Common myeloid progenitor, CD34-positive (primary cell): ENCODE results near the gene ETV6.

Source experiments
- CTCF ChIA-PET: fragments of 350-600 bp; sonication (Branson Sonifier 250); formaldehyde crosslinking; loops from one replicate; lab custom pipeline; 2021; ENCODE audit warnings: antibody characterized with exemption; lab: Charles Lee
- POLR2A ChIA-PET: fragments of 350-600 bp; sonication (Branson Sonifier 250); formaldehyde crosslinking; loops from one replicate; lab custom pipeline; 2021; ENCODE audit warnings: antibody characterized with exemption; lab: Charles Lee
- DNase-seq, 3 donors: peaks; one replicate each; pipeline versions ENCODE4 v3.0.0 to v3.0.0-alpha.2; 2013
- H3K27ac ChIP-seq, 2 experiments: 1 replicate in 1 of 2; 2 replicates in 1 of 2; pipeline ENCODE4 v1.7.0; 2013; ENCODE audit warnings: inconsistent platforms in 2 of 2, low read length in 2 of 2, mild to moderate bottlenecking in 2 of 2, low read depth in 1 of 2, moderate library complexity in 1 of 2; ENCODE audit not compliant: severe bottlenecking in 2 of 2, insufficient read depth in 1 of 2, poor library complexity in 1 of 2
- H3K27me3 ChIP-seq, 5 experiments: replicated peaks in 2 of 5; 1 replicate in 3 of 5; 2 replicates in 2 of 5; pipeline versions ENCODE4 v1.6.1 to v1.7.0; 2013; ENCODE audit warnings: low read length in 4 of 5, mild to moderate bottlenecking in 2 of 5, moderate library complexity in 2 of 5, inconsistent platforms in 1 of 5; ENCODE audit not compliant: insufficient read depth in 5 of 5, control insufficient read depth in 4 of 5
- H3K36me3 ChIP-seq, 4 experiments: 1 replicate in 2 of 4; 2 replicates in 2 of 4; pipeline versions ENCODE4 v1.6.1 to v1.7.0; 2013; ENCODE audit warnings: low read length in 3 of 4, control low read depth in 1 of 4, mild to moderate bottlenecking in 1 of 4; ENCODE audit not compliant: control insufficient read depth in 4 of 4, insufficient read depth in 4 of 4
- H3K4me1 ChIP-seq, 4 experiments: 1 replicate in 3 of 4; 2 replicates in 1 of 4; pipeline versions ENCODE4 v1.6.1 to v1.7.1; 2013; ENCODE audit warnings: low read length in 3 of 4, mild to moderate bottlenecking in 3 of 4, control low read depth in 1 of 4, inconsistent platforms in 1 of 4, moderate library complexity in 1 of 4; ENCODE audit not compliant: control insufficient read depth in 4 of 4, insufficient read depth in 4 of 4; ENCODE audit errors: control extremely low read depth in 1 of 4
- H3K4me3 ChIP-seq, 7 experiments: 1 replicate in 4 of 7; 2 replicates in 3 of 7; pipeline versions ENCODE4 v1.5.1 to v1.7.0; 2013; ENCODE audit warnings: mild to moderate bottlenecking in 7 of 7, low read length in 6 of 7, moderate library complexity in 6 of 7, inconsistent platforms in 2 of 7, low read depth in 2 of 7, control low read depth in 1 of 7; ENCODE audit not compliant: insufficient read depth in 4 of 7, control insufficient read depth in 1 of 7; ENCODE audit errors: extremely low read depth in 1 of 7
- H3K9me3 ChIP-seq, 5 experiments: 1 replicate in 4 of 5; 2 replicates in 1 of 5; pipeline versions ENCODE4 v1.6.1 to v1.7.1; 2013; ENCODE audit warnings: low read length in 4 of 5, mild to moderate bottlenecking in 2 of 5, inconsistent platforms in 1 of 5, low read depth in 1 of 5, moderate library complexity in 1 of 5; ENCODE audit not compliant: control insufficient read depth in 4 of 5, insufficient read depth in 2 of 5; ENCODE audit errors: control extremely low read depth in 1 of 5
- WGBS: methylation state at CpG from one replicate; pipeline ENCODE4 v1.1.5; 2013; ENCODE audit not compliant: insufficient coverage; 5-methylcytosine and 5-hydroxymethylcytosine counted together

The ETV6 gene

DNA sequence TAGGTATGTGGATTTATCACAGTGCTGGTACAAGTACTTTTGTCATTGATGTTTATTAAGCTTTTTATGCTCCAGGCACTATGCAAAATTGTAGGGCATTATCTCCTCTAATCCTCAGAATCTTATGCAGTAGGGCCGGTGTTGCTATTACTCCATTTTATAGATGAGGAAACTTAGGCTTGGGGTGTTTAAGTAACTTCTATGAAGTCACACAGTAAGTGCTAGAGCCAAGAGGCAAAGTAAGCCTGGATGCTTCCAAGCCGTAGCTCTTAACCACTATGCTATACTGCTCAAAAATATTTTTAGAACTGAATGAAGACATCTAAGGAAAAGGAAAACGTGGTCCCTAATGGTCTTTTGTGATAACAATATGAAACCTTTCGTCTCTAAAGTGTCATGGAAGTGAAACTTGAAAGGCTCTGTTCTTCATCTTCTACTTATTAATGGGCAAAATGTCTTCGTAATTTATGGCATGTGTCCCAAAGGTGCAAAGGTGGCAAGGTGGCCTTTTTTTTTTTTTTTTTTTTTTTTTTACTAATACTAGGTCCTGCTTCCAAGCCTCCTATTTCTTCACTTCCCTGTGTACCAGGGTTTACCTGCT lies 85.2 kb downstream of the ETV6 start:
- no peak overlapping the region for H3K27ac ChIP-seq
- H3K27me3 ChIP-seq, result no peaks in the 10 kb centered on the region
- ChIA-PET POLR2A (interaction anchor here (0.6 to 0.8 kb wide), 2 partner anchors 11 to 80 kb away, joined by 3 to 6 read pairs; no protein-coding TSS in a partner anchor), CTCF (interaction anchor here (0.9 to 3.8 kb wide), 5 partner anchors 9 to 156 kb away, joined by 3 to 20 read pairs (median 3); no protein-coding TSS in a partner anchor)
- no peaks in the 10 kb centered on the region for H3K9me3 ChIP-seq
- no peak overlapping the region for H3K4me3 ChIP-seq
- peaks cover 2 to 66% (median 23%) of the 10 kb centered on the region in 4 experiments for H3K36me3 ChIP-seq
- DNase-seq, result peak in 1 of 3 donors; percentile 24
- WGBS, result 27% methylated on average over 2 of the region's 5 CpGs
- peaks cover 32 to 76% (median 63%) of the 10 kb centered on the region in 4 experiments for H3K4me1 ChIP-seq

DNA sequence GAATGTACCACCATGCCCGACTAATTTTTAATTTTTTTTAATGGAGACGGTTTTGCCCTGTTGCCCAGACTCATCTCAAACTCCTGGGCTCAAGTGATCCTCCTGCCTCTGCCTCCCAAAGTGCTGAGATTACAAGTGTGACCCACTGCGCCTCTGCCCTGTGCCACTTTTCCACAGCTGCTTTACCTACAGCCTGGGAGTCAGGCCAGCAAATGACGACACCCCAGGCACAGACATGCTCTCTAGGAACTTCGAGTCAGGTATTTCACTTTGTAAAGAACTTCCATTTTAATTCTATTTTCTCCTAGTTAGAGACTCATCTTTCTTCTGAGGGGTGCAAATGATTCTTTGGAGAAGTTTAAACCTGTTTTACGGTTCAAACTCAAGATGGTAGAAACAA lies 89.0 kb downstream of the ETV6 start:
- WGBS, result 89% methylated on average over 3 of the region's 6 CpGs

DNA sequence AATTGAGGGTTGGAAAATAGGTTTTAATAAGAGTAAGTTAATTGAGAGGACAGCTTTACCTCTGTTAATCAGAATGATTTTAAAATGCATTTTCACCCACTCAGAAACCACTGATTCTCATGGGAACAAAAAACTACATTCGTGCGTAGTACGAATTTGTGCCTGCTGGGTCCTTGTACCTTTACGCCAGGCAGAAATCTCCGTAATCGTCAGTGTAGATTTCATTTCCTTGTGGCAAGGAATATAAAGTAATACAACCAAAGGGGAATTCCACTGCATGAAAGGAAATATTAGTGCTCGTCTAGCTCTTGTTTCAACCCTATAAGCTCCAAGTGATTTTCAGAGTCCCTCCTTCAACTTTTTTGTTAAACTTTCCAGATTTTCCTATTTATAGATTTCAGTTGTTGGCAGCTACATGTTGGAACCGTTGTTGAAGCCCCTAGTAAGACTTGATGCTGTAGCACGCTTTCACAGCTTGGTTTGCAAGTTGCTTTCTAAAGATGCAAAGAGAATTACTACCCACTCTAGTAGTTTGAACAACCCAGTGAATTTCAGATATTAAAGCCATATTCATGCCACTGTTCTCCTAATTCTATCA lies 90.6 kb downstream of the ETV6 start:
- Histone ChIP-seq H3K4me3 (no peak overlapping the region), H3K36me3 (peaks cover 2 to 69% (median 14%) of the 10 kb centered on the region in 4 experiments), H3K9me3 (no peaks in the 10 kb centered on the region), H3K4me1 (peaks cover 46 to 92% (median 81%) of the 10 kb centered on the region in 4 experiments), H3K27me3 (no peaks in the 10 kb centered on the region), H3K27ac (peak overlapping the region in 1 of 2 experiments; percentile 59)
- ChIA-PET POLR2A (no interaction called here), CTCF (interaction anchor here (1.0 to 1.1 kb wide), 2 partner anchors 12 to 18 kb away, joined by 3 read pairs; no protein-coding TSS in a partner anchor)
- WGBS, result 82% methylated on average over 9 of the region's 9 CpGs
- peak in 1 of 3 donors; percentile 43 for DNase-seq

More for the DNA sequence above, 89.0 kb downstream of the ETV6 start:
- H3K9me3 ChIP-seq, result no peaks in the 10 kb centered on the region
- ChIA-PET POLR2A (no interaction called here), CTCF (interaction anchor here (1.3 to 1.5 kb wide), 2 partner anchors 9 to 68 kb away, joined by 3 read pairs; no protein-coding TSS in a partner anchor)
- H3K27me3 ChIP-seq, result no peaks in the 10 kb centered on the region
- H3K4me1 ChIP-seq, result peaks cover 35 to 82% (median 71%) of the 10 kb centered on the region in 4 experiments
- H3K36me3 ChIP-seq, result peaks cover 3 to 63% (median 13%) of the 10 kb centered on the region in 4 experiments
- peak overlapping the region in 1 of 2 experiments; percentile 55 for H3K27ac ChIP-seq
- no peak overlapping the region for H3K4me3 ChIP-seq
- no peak for DNase-seq

- DNase-seq, result no peak
- Histone ChIP-seq H3K4me1 (peaks cover 56 to 97% (median 87%) of the 10 kb centered on the region in 4 experiments), H3K27ac (peak overlapping the region; percentile 8 to 94), H3K27me3 (no peaks in the 10 kb centered on the region), H3K36me3 (peaks cover 2 to 61% (median 14%) of the 10 kb centered on the region in 4 experiments), H3K9me3 (no peaks in the 10 kb centered on the region), H3K4me3 (no peak overlapping the region)
- WGBS, result 75% methylated on average over 3 of the region's 4 CpGs
- ChIA-PET CTCF (interaction anchor here (0.9 to 1.2 kb wide), 6 partner anchors 18 to 64 kb away, joined by 3 to 4 read pairs (median 4); no protein-coding TSS in a partner anchor), POLR2A (no interaction called here)
Observed at GRCh38 chr12:11741434-11742092, 92.1 kb downstream of the ETV6 start.

GRCh38 chr12:11743423-11744409 lies 94.2 kb downstream of the ETV6 start:
- Histone ChIP-seq H3K4me3 (peak overlapping the region in 4 of 7 experiments; percentile 26 to 59 (median 35)), H3K27me3 (no peaks in the 10 kb centered on the region), H3K27ac (peak overlapping the region; percentile 94 to 97), H3K4me1 (peaks cover 53 to 97% (median 87%) of the 10 kb centered on the region in 4 experiments), H3K36me3 (peaks cover 2 to 64% (median 16%) of the 10 kb centered on the region in 4 experiments), H3K9me3 (no peaks in the 10 kb centered on the region)
- POLR2A ChIA-PET, result interaction anchor here (0.9 to 1.4 kb wide), 6 partner anchors 10 to 90 kb away, joined by 3 to 7 read pairs (median 4); no protein-coding TSS in a partner anchor
- CTCF ChIA-PET, result interaction anchor here (0.9 to 4.4 kb wide), 14 partner anchors 9 to 82 kb away, joined by 3 to 26 read pairs (median 3); no protein-coding TSS in a partner anchor
- 35% methylated on average over 10 of the region's 12 CpGs for WGBS
- DNase-seq, result peak in 2 of 3 donors; percentile 72 to 81

DNA sequence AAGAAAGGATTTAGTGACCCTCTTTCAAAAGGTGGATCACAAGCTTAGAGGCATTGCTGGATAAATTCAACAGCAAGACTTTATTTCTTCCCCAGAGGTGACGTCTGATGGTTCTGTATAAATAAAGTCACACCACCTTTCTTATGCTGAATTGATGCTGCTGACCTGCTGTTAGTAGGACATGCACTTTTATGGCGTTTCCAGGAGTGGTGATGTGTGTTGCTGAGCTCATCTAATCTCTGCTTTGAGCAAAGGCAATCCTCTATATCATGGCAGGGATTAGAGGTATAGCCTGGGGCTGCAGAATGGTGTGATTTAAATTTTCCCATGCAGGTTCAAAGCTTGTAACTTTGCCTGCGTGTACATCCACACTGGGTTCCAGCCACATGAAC lies 94.9 kb downstream of the ETV6 start:
- no peak for DNase-seq
- H3K4me3 ChIP-seq, result peak overlapping the region in 3 of 7 experiments; percentile 6 to 30 (median 26)
- no peaks in the 10 kb centered on the region for H3K9me3 ChIP-seq
- H3K36me3 ChIP-seq, result peaks cover 2 to 61% (median 11%) of the 10 kb centered on the region in 4 experiments
- CTCF ChIA-PET, result interaction anchor here (1.0 to 4.4 kb wide), 19 partner anchors 10 to 289 kb away, joined by 3 to 26 read pairs (median 4); no protein-coding TSS in a partner anchor
- peaks cover 55 to 98% (median 88%) of the 10 kb centered on the region in 4 experiments for H3K4me1 ChIP-seq
- H3K27me3 ChIP-seq, result no peaks in the 10 kb centered on the region
- POLR2A ChIA-PET, result interaction anchor here (0.6 to 1.8 kb wide), 4 partner anchors 19 to 91 kb away, joined by 3 to 4 read pairs (median 3); no protein-coding TSS in a partner anchor
- H3K27ac ChIP-seq, result peak overlapping the region; percentile 94 to 97
- 100% methylated on average over 1 of the region's 3 CpGs for WGBS
